B cell (primary cell): ENCODE data around the gene SLC17A8. TPM values are rescaled to one million over a fixed set of nuclear protein-coding genes. Genes with fewer than 3 reads are reported as not detected.

Source experiments
- ATAC-seq: fragments of 200-7000 bp; cut with Tn5 transposase; one replicate; pipeline ENCODE4 v1.10.0; 2021; ENCODE audit warnings: low read depth, mild to moderate bottlenecking, moderate number of reproducible peaks, moderate library complexity
- CTCF ChIA-PET: fragments of 350-600 bp; sonication (Branson Sonifier 250); formaldehyde crosslinking; loops from one replicate; lab custom pipeline; 2021; ENCODE audit warnings: antibody characterized with exemption, inconsistent platforms; lab: Charles Lee
- POLR2A ChIA-PET: fragments of 350-600 bp; sonication (Branson Sonifier 250); formaldehyde crosslinking; loops from one replicate; lab custom pipeline; 2021; ENCODE audit warnings: antibody characterized with exemption; lab: Charles Lee
- DNase-seq: peaks from one replicate; pipeline ENCODE4 v3.0.0; 2013
- H2AFZ ChIP-seq: 2 replicates; pipeline ENCODE4 v1.6.1; 2012; ENCODE audit warnings: mild to moderate bottlenecking, low read depth, low read length; ENCODE audit not compliant: insufficient read depth, poor library complexity, severe bottlenecking
- H3K27ac ChIP-seq, 2 donors: 1 replicate in 1 of 2; 2 replicates in 1 of 2; pipeline ENCODE4 v1.5.1; 2012 to 2013; ENCODE audit warnings: low read length in 2 of 2, mild to moderate bottlenecking in 2 of 2, moderate library complexity in 1 of 2
- H3K27me3 ChIP-seq, 4 experiments: fragments of 200-600 bp in 1 of 4; sonication (generic) in 1 of 4; replicated peaks in 1 of 4; 1 replicate in 2 of 4; 2 replicates in 2 of 4; pipeline versions ENCODE4 v1.6.1 to v1.7.0; 2013 to 2016; ENCODE audit warnings: low read length in 3 of 4, mild to moderate bottlenecking in 2 of 4, mixed read lengths in 1 of 4, moderate library complexity in 1 of 4; ENCODE audit not compliant: insufficient read depth in 4 of 4, control insufficient read depth in 3 of 4; ENCODE audit errors: control extremely low read depth in 1 of 4
- H3K36me3 ChIP-seq, 2 experiments: replicated peaks in 1 of 2; 1 replicate in 1 of 2; 2 replicates in 1 of 2; pipeline versions ENCODE4 v1.6.1 to v1.7.1; 2013; ENCODE audit warnings: low read length in 1 of 2; ENCODE audit not compliant: insufficient read depth in 2 of 2, control insufficient read depth in 1 of 2; ENCODE audit errors: control extremely low read depth in 1 of 2, extremely low read depth in 1 of 2
- H3K4me1 ChIP-seq, 2 donors: fragments of 200-600 bp in 1 of 2; sonication (generic) in 1 of 2; 1 replicate in 1 of 2; 2 replicates in 1 of 2; pipeline versions ENCODE4 v1.5.1 to v1.6.1; 2013 to 2017; ENCODE audit warnings: low read length in 2 of 2; ENCODE audit not compliant: control insufficient read depth in 2 of 2, insufficient read depth in 2 of 2
- H3K4me2 ChIP-seq: replicated peaks from 2 replicates; pipeline ENCODE3; 2012; ENCODE audit warnings: mild to moderate bottlenecking, low read depth, low read length; ENCODE audit not compliant: poor library complexity, severe bottlenecking
- H3K4me3 ChIP-seq, 5 experiments: fragments of 200-600 bp in 1 of 5; sonication (generic) in 1 of 5; 1 replicate in 3 of 5; 2 replicates in 2 of 5; pipeline versions ENCODE4 v1.5.1 to v1.7.0; 2011 to 2016; ENCODE audit warnings: low read length in 4 of 5, mild to moderate bottlenecking in 4 of 5, low read depth in 2 of 5, control low read depth in 1 of 5, moderate library complexity in 1 of 5; ENCODE audit not compliant: insufficient read depth in 1 of 5; ENCODE audit errors: control extremely low read depth in 1 of 5, extremely low read depth in 1 of 5
- H3K79me2 ChIP-seq: fragments of 200-600 bp; sonication (generic); one replicate; pipeline ENCODE4 v1.6.0; 2016; ENCODE audit warnings: low read length; ENCODE audit not compliant: control insufficient read depth, insufficient read depth
- H3K9ac ChIP-seq: fragments of 200-600 bp; sonication (generic); 2 replicates; pipeline ENCODE4 v1.6.1; 2017; ENCODE audit warnings: mild to moderate bottlenecking, low read length, moderate library complexity
- H3K9me3 ChIP-seq, 3 donors: one replicate each; pipeline versions ENCODE4 v1.6.1 to v1.7.1; 2013; ENCODE audit warnings: low read length in 2 of 3; ENCODE audit not compliant: control insufficient read depth in 2 of 3, insufficient read depth in 1 of 3; ENCODE audit errors: control extremely low read depth in 1 of 3
- H4K20me1 ChIP-seq: 2 replicates; pipeline ENCODE4 v1.6.0; 2012; ENCODE audit warnings: mild to moderate bottlenecking, low read length; ENCODE audit not compliant: insufficient read depth, control insufficient read depth, poor library complexity, severe bottlenecking
- H3K27ac Mint-ChIP-seq: one replicate; pipeline ENCODE4 v1.8.0; 2021; ENCODE audit warnings: mixed read lengths
- H3K27me3 Mint-ChIP-seq: one replicate; pipeline ENCODE4 v1.8.0; 2021; ENCODE audit warnings: mixed read lengths
- H3K4me1 Mint-ChIP-seq: one replicate; pipeline ENCODE4 v1.8.0; 2021; ENCODE audit warnings: mixed read lengths
- H3K4me3 Mint-ChIP-seq: one replicate; pipeline ENCODE4 v1.8.0; 2021; ENCODE audit warnings: mixed read lengths
- H3K9me3 Mint-ChIP-seq: one replicate; pipeline ENCODE4 v1.8.0; 2022; ENCODE audit warnings: mixed read lengths; ENCODE audit not compliant: insufficient read depth
- EZH2 ChIP-seq: IDR thresholded peaks from 2 replicates; pipeline ENCODE4 v1.6.1; 2012; ENCODE audit warnings: borderline replicate concordance, low read depth, mild to moderate bottlenecking, moderate library complexity, low read length; ENCODE audit not compliant: insufficient read depth, poor library complexity, severe bottlenecking
- WGBS: methylation state at CpG from one replicate; pipeline ENCODE4 v1.1.5; 2013; ENCODE audit warnings: missing lambda C conversion rate; ENCODE audit not compliant: insufficient coverage; 5-methylcytosine and 5-hydroxymethylcytosine counted together
- intact Hi-C: fragments of 100-400 bp; cut with micrococcal nuclease; formaldehyde crosslinking; loops from one replicate; pipeline ENCODE4 v1.10.0; 2022
- polyA plus RNA-seq: library from polyadenylated mRNA; depleted of rRNA; stranded (reverse); fragments of >200 nt; gene quantifications from 2 replicates; pipeline ENCODE4 v1.2.3, GENCODE V29; 2012
- total RNA-seq, 2 donors: library from RNA; stranded (reverse); fragments of 120-200 nt in 1 of 2; gene quantifications; 1 replicate in 1 of 2; 2 replicates in 1 of 2; pipeline versions ENCODE4 v1.2.3 to v1.2.4, GENCODE V29; 2013 to 2022
- TF ChIP-seq, protein P1 (sequence below): fragments of 200-600 bp; IDR thresholded peaks from one replicate; pipeline ENCODE4 v1.8.0; 2022; ENCODE audit warnings: antibody characterized with exemption, mild to moderate bottlenecking

The SLC17A8 gene
- total and polyA plus RNA-seq, 2 donors (not counting 1 experiment from before 2014, with no cell fraction given) = not detected

DNA sequence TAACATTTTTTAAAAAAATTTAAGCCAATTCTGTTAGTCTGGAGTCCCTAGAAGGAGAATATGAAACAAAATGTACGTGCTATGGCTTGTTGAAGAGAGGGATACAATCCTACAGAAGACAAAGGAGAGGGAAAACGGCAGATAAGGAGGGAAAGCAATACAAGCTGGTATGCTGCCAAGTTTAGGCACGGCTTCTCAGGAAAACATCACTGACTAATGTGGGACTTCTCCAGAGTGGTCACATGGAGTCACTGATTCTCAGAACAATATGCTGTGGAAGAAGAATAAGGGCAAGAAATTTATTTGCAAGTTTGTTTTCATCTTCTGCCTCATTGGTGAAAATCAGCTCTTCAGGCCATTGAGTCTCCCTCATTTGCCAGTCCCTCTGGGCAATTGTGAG lies 93.9 kb downstream of the SLC17A8 start:
- no peak overlapping the region for H3K27ac ChIP-seq
- TF ChIP-seq, protein P1, sequence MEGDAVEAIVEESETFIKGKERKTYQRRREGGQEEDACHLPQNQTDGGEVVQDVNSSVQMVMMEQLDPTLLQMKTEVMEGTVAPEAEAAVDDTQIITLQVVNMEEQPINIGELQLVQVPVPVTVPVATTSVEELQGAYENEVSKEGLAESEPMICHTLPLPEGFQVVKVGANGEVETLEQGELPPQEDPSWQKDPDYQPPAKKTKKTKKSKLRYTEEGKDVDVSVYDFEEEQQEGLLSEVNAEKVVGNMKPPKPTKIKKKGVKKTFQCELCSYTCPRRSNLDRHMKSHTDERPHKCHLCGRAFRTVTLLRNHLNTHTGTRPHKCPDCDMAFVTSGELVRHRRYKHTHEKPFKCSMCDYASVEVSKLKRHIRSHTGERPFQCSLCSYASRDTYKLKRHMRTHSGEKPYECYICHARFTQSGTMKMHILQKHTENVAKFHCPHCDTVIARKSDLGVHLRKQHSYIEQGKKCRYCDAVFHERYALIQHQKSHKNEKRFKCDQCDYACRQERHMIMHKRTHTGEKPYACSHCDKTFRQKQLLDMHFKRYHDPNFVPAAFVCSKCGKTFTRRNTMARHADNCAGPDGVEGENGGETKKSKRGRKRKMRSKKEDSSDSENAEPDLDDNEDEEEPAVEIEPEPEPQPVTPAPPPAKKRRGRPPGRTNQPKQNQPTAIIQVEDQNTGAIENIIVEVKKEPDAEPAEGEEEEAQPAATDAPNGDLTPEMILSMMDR = no peak
- TF ChIP-seq EZH2 = no peak
- POLR2A ChIA-PET = no interaction called here
- CTCF ChIA-PET = no interaction called here
- no peaks in the 10 kb centered on the region for H3K79me2 ChIP-seq
- intact Hi-C loops = no loop called here
- Mint-ChIP-seq H3K27ac (no peak overlapping the region), H3K4me1 (no peaks in the 10 kb centered on the region), H3K4me3 (no peak overlapping the region), H3K27me3 (peaks cover 7% of the 10 kb centered on the region), H3K9me3 (no peaks in the 10 kb centered on the region)
- H4K20me1 ChIP-seq = no peaks in the 10 kb centered on the region
- H3K4me2 ChIP-seq = no peak overlapping the region
- 67% methylated on average over 1 of the region's 3 CpGs for WGBS
- DNase-seq (no peak), ATAC-seq (no peak)
- H3K9ac ChIP-seq = no peak overlapping the region
- H2AFZ ChIP-seq = no peak overlapping the region
- H3K9me3 ChIP-seq = no peaks in the 10 kb centered on the region
- H3K4me1 ChIP-seq = no peaks in the 10 kb centered on the region
- H3K36me3 ChIP-seq = no peaks in the 10 kb centered on the region
- peaks cover 0 to 3% (median 0%) of the 10 kb centered on the region in 4 experiments for H3K27me3 ChIP-seq
- no peak overlapping the region for H3K4me3 ChIP-seq

DNA sequence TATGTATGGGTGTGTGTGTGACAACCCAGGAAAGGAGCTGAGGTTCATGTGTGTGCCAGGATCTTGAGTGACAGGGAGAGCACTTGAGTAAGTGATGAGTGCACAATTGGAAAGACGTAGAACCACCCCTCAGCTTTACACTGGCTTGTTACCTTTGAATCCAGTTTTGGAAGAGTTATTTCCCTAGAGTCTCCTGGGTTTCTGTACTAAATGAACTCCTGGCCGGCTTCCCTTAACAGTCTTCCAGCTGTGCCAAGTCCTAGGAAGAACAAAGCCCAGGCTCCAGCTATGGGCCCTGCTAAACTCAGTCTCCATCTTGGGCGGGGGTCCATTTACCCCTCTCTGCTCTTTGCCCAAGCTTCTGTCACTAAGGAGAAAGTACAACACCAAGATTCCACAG lies 97.1 kb downstream of the SLC17A8 start:
- Histone ChIP-seq H3K4me1 (no peaks in the 10 kb centered on the region), H3K4me3 (no peak overlapping the region), H3K79me2 (no peaks in the 10 kb centered on the region), H3K4me2 (no peak overlapping the region), H4K20me1 (no peaks in the 10 kb centered on the region), H3K9me3 (no peaks in the 10 kb centered on the region), H2AFZ (no peak overlapping the region), H3K36me3 (no peaks in the 10 kb centered on the region), H3K9ac (no peak overlapping the region), H3K27me3 (no peaks in the 10 kb centered on the region), H3K27ac (no peak overlapping the region)
- no peak for TF ChIP-seq EZH2
- Mint-ChIP-seq H3K4me3 (no peak overlapping the region), H3K27ac (no peak overlapping the region), H3K9me3 (no peaks in the 10 kb centered on the region), H3K4me1 (no peaks in the 10 kb centered on the region), H3K27me3 (no peaks in the 10 kb centered on the region)
- intact Hi-C loops = no loop called here
- no CpG with 5 or more reads among the region's 3 CpGs for WGBS
- ChIA-PET POLR2A (no interaction called here), CTCF (no interaction called here)
- ATAC-seq (no peak), DNase-seq (no peak)
